K562 (cell line): Measurements from ENCODE around the gene GOLGA6B. TPM values are rescaled to one million over a fixed set of nuclear protein-coding genes. Genes with fewer than 3 reads are reported as not detected.

ENCODE experiments used
- ARID3B ChIP-seq: fragments of 250-450 bp; sonication (Bioruptor Pico); IDR thresholded peaks from 2 replicates; pipeline ENCODE4 v1.4.0; 2020; ENCODE audit warnings: borderline replicate concordance
- BRF1 ChIP-seq: IDR thresholded peaks from 3 replicates; pipeline ENCODE4 v1.6.1; 2011; ENCODE audit warnings: borderline replicate concordance, mild to moderate bottlenecking; ENCODE audit not compliant: insufficient read length; ENCODE audit errors: extremely low read depth
- DDX20 ChIP-seq: fragments of 450-650 bp; IDR thresholded peaks from 2 replicates; pipeline ENCODE4 v1.6.1; 2016; ENCODE audit warnings: missing genetic modification characterization, low read depth, mild to moderate bottlenecking, missing compliant biosample characterization, moderate library complexity
- ETV1 ChIP-seq: fragments of 450-650 bp; conservative IDR thresholded peaks from 2 replicates; pipeline ENCODE4 v1.6.1; 2016; ENCODE audit warnings: missing genetic modification characterization, control low read depth, low read depth, missing compliant biosample characterization
- FOXJ2 ChIP-seq: fragments of 200-800 bp; sonication (Bioruptor generic); IDR thresholded peaks from 2 replicates; pipeline ENCODE4 v1.6.1; 2016; ENCODE audit warnings: missing genetic modification characterization, missing compliant biosample characterization
- GABPA ChIP-seq: fragments of 200-800 bp; sonication (Bioruptor generic); conservative IDR thresholded peaks from 2 replicates; pipeline ENCODE4 v1.6.1; 2016; ENCODE audit warnings: low read depth, missing genetic modification characterization, missing compliant biosample characterization
- GATA2 ChIP-seq: sonication (generic); formaldehyde crosslinking; IDR thresholded peaks from 2 replicates; pipeline ENCODE4 v1.4.0; 2020; ENCODE audit warnings: mild to moderate bottlenecking, missing genetic modification reagents
- HIVEP1 ChIP-seq: fragments of 250-450 bp; sonication (Bioruptor Pico); IDR thresholded peaks from 2 replicates; pipeline ENCODE4 v1.4.0; 2020; ENCODE audit warnings: mild to moderate bottlenecking
- HLTF ChIP-seq: fragments of 450-650 bp; IDR thresholded peaks from 2 replicates; pipeline ENCODE4 v1.6.1; 2016
- NR1H2 ChIP-seq: sonication (generic); formaldehyde crosslinking; IDR thresholded peaks from 2 replicates; pipeline ENCODE4 v1.4.0; 2020; ENCODE audit warnings: mild to moderate bottlenecking, missing genetic modification reagents
- PML ChIP-seq: IDR thresholded peaks from 2 replicates; pipeline ENCODE4 v1.6.1; 2012; ENCODE audit warnings: low read length, inconsistent platforms
- POLR2B ChIP-seq: fragments of 450-650 bp; IDR thresholded peaks from 2 replicates; pipeline ENCODE4 v1.6.1; 2018; ENCODE audit warnings: low read depth; ENCODE audit not compliant: partially characterized antibody
- PREB ChIP-seq: sonication (generic); formaldehyde crosslinking; IDR thresholded peaks from 2 replicates; pipeline ENCODE4 v1.8.1; 2023; ENCODE audit warnings: mild to moderate bottlenecking, missing genetic modification reagents
- RBM34 ChIP-seq: fragments of 200-400 bp; formaldehyde crosslinking; IDR thresholded peaks from 2 replicates; pipeline ENCODE4 v1.6.1; 2018; ENCODE audit warnings: low read length, borderline replicate concordance; ENCODE audit not compliant: insufficient read depth
- SREBF1 ChIP-seq: fragments of 150-350 bp; IDR thresholded peaks from 2 replicates; pipeline ENCODE4 v1.6.1; 2014; ENCODE audit warnings: antibody characterized with exemption, low read depth, low read length, borderline replicate concordance
- USF1 ChIP-seq: sonication (generic); formaldehyde crosslinking; IDR thresholded peaks from 2 replicates; pipeline ENCODE4 v1.9.0; 2022; ENCODE audit warnings: mild to moderate bottlenecking, missing genetic modification reagents
- XRCC5 ChIP-seq: fragments of 200-400 bp; formaldehyde crosslinking; IDR thresholded peaks from 2 replicates; pipeline ENCODE4 v1.6.1; 2017; ENCODE audit warnings: low read depth, mild to moderate bottlenecking, low read length
- ZBTB9 ChIP-seq: fragments of 450-650 bp; formaldehyde crosslinking; IDR thresholded peaks from 2 replicates; pipeline ENCODE4 v1.4.0; 2020; ENCODE audit warnings: mild to moderate bottlenecking, moderate library complexity
- ZFP1 ChIP-seq: fragments of 450-650 bp; formaldehyde crosslinking; IDR thresholded peaks from 2 replicates; pipeline ENCODE4 v1.4.0; 2020; ENCODE audit warnings: mild to moderate bottlenecking, mixed read lengths
- ZNF134 ChIP-seq: fragments of 250-450 bp; sonication (Bioruptor Pico); conservative IDR thresholded peaks from 2 replicates; pipeline ENCODE4 v1.4.0; 2020
- ZNF280B ChIP-seq: fragments of 250-450 bp; sonication (Bioruptor Pico); IDR thresholded peaks from 2 replicates; pipeline ENCODE4 v1.5.1; 2021; ENCODE audit warnings: mild to moderate bottlenecking
- ZNF3 ChIP-seq: fragments of 250-450 bp; sonication (Bioruptor Pico); IDR thresholded peaks from 2 replicates; pipeline ENCODE4 v1.5.0; 2021; ENCODE audit warnings: mild to moderate bottlenecking, moderate library complexity
- polyA plus RNA-seq, 8 experiments: library from polyadenylated mRNA; depleted of rRNA in 4 of 8; stranded (reverse) in 5 of 8; unstranded in 3 of 8; fragments of >200 nt; fragmentation: Nextera tagmentation in 2 of 8; fragmentation: Illumina TruSeq in 1 of 8; extraction: Ambion mirVana in 2 of 8; extraction: Trizol in 1 of 8; gene quantifications; 2 replicates each; pipeline versions ENCODE4 v1.2.1 to v1.2.3, GENCODE V29; 2011 to 2014; ENCODE audit warnings: inconsistent platforms in 1 of 8, missing spikeins in 1 of 8
- total RNA-seq, 7 experiments: library from RNA; depleted of rRNA in 6 of 7; stranded (reverse); fragments of >200 nt in 6 of 7; fragmentation: Illumina TruSeq in 2 of 7; extraction: Trizol in 2 of 7; gene quantifications; 2 replicates each; pipeline versions ENCODE4 v1.2.1 to v1.2.3, GENCODE V29; 2011 to 2021; ENCODE audit warnings: low replicate concordance in 1 of 7

The GOLGA6B gene
- total and polyA plus RNA-seq, 9 of the 15 experiments (the other 6 are each of a cell fraction or from before 2014, with no cell fraction given) = not detected

- TF ChIP-seq FOXJ2 (tag) (no peak), DDX20 (no peak), ETV1 (tag) (peak; percentile 88), SREBF1 (no peak), ZNF280B (CRISPR knock-in tag) (no peak), XRCC5 (peak; percentile 37; the same call in 1 of the 2 replicates), BRF1 (no peak), NR1H2 (no peak), RBM34 (no peak), PREB (no peak), ZBTB9 (CRISPR knock-in tag) (peak; percentile 22; the same call in 1 of the 2 replicates), HLTF (no peak), ARID3B (CRISPR knock-in tag) (no peak), HIVEP1 (no peak), GABPA (peak; percentile 96), GATA2 (CRISPR knock-in tag) (peak; percentile 31; the same call in 1 of the 2 replicates), PML (peak; percentile 48; the same call in 1 of the 2 replicates), POLR2B (peak; percentile 80), ZFP1 (CRISPR knock-in tag) (no peak), USF1 (CRISPR knock-in tag) (no peak), ZNF3 (CRISPR knock-in tag) (no peak), ZNF134 (CRISPR knock-in tag) (peak; percentile 60; the same call in 1 of the 2 replicates)
Measured at GRCh38 chr15:72685925-72686794, 31.7 kb downstream of the GOLGA6B start, which contains the start of the genes BBS4 and HIGD2B (continued).
